ENCODE data around the gene RNF175.

DNA sequence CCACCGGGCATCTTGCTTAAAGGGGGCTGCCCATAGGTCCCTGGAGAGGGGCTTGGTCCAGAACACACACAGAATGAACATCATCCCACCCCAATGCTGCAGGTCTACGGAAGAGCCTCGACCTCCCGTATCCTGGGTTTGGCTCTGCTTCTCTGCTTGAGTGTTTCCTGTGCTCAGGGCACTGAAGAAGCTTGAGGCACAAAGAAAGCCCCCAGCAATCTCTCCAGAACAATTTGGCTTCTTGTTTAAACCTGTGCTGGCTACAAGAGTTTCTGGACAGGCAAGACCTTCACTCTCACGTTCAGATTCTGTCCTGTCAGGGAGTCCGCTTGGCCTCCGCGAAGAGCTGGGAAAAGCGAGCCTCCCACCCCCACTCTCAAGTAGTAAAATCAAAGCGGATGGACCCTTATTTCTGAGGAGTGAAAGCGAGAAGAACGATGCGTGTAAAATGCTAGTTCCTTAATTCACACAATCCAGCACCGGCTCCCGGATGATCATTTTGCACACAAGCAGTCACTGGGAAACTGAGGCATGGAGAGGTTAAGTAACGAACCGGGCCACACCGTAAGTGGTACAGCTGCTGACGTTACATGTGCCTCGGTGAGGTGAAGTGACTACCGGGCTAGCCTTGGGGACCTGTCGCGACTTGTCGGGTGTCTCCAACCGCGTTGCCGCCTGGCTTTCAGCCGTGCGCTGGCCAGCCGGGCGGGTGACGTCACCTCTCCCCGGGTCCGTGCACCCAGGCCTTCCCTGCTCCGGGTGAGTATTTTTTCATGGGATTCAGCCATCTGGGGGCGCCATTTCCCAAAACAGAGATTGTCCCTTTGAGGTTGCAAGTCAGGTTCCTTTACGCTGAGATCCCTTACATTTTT lies 32.2 kb upstream of the RNF175 start:
- TF ChIP-seq, protein P1, sequence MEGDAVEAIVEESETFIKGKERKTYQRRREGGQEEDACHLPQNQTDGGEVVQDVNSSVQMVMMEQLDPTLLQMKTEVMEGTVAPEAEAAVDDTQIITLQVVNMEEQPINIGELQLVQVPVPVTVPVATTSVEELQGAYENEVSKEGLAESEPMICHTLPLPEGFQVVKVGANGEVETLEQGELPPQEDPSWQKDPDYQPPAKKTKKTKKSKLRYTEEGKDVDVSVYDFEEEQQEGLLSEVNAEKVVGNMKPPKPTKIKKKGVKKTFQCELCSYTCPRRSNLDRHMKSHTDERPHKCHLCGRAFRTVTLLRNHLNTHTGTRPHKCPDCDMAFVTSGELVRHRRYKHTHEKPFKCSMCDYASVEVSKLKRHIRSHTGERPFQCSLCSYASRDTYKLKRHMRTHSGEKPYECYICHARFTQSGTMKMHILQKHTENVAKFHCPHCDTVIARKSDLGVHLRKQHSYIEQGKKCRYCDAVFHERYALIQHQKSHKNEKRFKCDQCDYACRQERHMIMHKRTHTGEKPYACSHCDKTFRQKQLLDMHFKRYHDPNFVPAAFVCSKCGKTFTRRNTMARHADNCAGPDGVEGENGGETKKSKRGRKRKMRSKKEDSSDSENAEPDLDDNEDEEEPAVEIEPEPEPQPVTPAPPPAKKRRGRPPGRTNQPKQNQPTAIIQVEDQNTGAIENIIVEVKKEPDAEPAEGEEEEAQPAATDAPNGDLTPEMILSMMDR (IDR thresholded peaks at IDR 0.05): peak; percentile 27 to 39 (median 31)
- TF ChIP-seq POLR2A (IDR thresholded peaks at IDR 0.05): no peak
